Osteoblast (primary cell): Measurements from ENCODE around the gene MAGEB1. TPM values are rescaled to one million over a fixed set of nuclear protein-coding genes. Genes with fewer than 3 reads are reported as not detected.

Experiments
- DNase-seq: peaks from one replicate; pipeline ENCODE4 v3.0.0; 2011; ENCODE audit warnings: low spot score, mixed read lengths; ENCODE audit not compliant: insufficient read length; ENCODE audit errors: missing footprints
- H2AFZ ChIP-seq: 2 replicates; pipeline ENCODE4 v1.6.0; 2011; ENCODE audit warnings: mild to moderate bottlenecking, low read length
- H3K27ac ChIP-seq: 2 replicates; pipeline ENCODE4 v1.5.1; 2011; ENCODE audit warnings: mild to moderate bottlenecking, low read depth, low read length, moderate library complexity
- H3K27me3 ChIP-seq: 2 replicates; pipeline ENCODE4 v1.6.0; 2012; ENCODE audit warnings: mild to moderate bottlenecking, control low read depth, inconsistent platforms, low read length, moderate library complexity; ENCODE audit not compliant: insufficient read depth
- H3K36me3 ChIP-seq: 2 replicates; pipeline ENCODE4 v1.5.1; 2011; ENCODE audit warnings: mild to moderate bottlenecking, low read length, control low read depth, moderate library complexity; ENCODE audit not compliant: insufficient read depth
- H3K4me1 ChIP-seq: 2 replicates; pipeline ENCODE4 v1.5.1; 2011; ENCODE audit warnings: mild to moderate bottlenecking, low read length, control low read depth, moderate library complexity; ENCODE audit not compliant: insufficient read depth
- H3K4me2 ChIP-seq: 2 replicates; pipeline ENCODE4 v1.6.0; 2011; ENCODE audit warnings: mild to moderate bottlenecking, low read length; ENCODE audit not compliant: insufficient read depth
- H3K4me3 ChIP-seq: fragments of 200-600 bp; sonication (generic); 3 replicates; pipeline ENCODE4 v1.5.1; 2012; ENCODE audit warnings: mild to moderate bottlenecking, low read length, inconsistent platforms; ENCODE audit not compliant: insufficient read depth
- H3K79me2 ChIP-seq: 2 replicates; pipeline ENCODE4 v1.6.0; 2012; ENCODE audit warnings: mild to moderate bottlenecking, low read length, control low read depth, inconsistent platforms; ENCODE audit not compliant: insufficient read depth
- H3K9me3 ChIP-seq: 2 replicates; pipeline ENCODE4 v1.5.1; 2011; ENCODE audit warnings: low read depth, low read length, control low read depth
- H4K20me1 ChIP-seq: 2 replicates; pipeline ENCODE4 v1.6.0; 2012; ENCODE audit warnings: mild to moderate bottlenecking, low read length, control low read depth; ENCODE audit not compliant: insufficient read depth
- total RNA-seq: library from RNA; depleted of rRNA; stranded (reverse); fragments of >200 nt; gene quantifications from 2 replicates; pipeline ENCODE4 v1.2.3, GENCODE V29; 2012
- TF ChIP-seq, protein P1 (sequence below): IDR thresholded peaks from 2 replicates; pipeline ENCODE4 v1.5.1; 2011; ENCODE audit warnings: mild to moderate bottlenecking, low read depth, low read length, moderate library complexity; ENCODE audit errors: extremely low read depth

Gene MAGEB1
- total RNA-seq, 1 donor, result not detected

DNA sequence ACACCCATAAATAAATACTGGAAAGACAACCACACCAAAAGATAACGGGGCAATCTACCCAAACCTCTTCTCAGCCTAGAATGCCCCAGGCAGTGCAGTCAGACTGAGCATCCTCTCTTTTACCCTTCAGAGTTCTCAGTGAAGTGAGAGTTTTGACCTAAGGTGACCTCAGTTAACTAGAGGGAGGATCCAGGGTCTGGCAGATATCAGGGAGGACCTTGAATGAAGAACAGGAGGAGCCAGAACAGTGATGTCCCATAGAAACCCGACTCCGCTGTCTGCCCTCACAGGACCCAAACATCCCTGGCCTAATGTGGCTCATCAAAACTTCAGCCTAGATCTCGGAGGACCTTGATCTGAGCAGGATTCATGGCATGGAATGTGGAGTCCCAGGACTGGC is 16.6 kb upstream of the MAGEB1 start, which contains the start of gene MAGEB3:
MAGEB3 (plus strand) TSS at position 263 of the 400 bp plus-strand sequence. CDS start 5,268 bp downstream, outside the sequence.
- Histone ChIP-seq H3K27ac (no peak within 1 kb of the TSS), H3K4me1 (no peaks in the 10 kb centered on the region), H3K79me2 (no peaks in the 10 kb centered on the region), H2AFZ (no peak within 1 kb of the TSS), H3K36me3 (no peaks in the 10 kb centered on the region), H3K27me3 (no peaks in the 10 kb centered on the region), H3K4me3 (no peak within 1 kb of the TSS), H3K9me3 (no peaks in the 10 kb centered on the region), H3K4me2 (no peak within 1 kb of the TSS), H4K20me1 (no peaks in the 10 kb centered on the region)
- no peak for DNase-seq
- TF ChIP-seq, protein P1, sequence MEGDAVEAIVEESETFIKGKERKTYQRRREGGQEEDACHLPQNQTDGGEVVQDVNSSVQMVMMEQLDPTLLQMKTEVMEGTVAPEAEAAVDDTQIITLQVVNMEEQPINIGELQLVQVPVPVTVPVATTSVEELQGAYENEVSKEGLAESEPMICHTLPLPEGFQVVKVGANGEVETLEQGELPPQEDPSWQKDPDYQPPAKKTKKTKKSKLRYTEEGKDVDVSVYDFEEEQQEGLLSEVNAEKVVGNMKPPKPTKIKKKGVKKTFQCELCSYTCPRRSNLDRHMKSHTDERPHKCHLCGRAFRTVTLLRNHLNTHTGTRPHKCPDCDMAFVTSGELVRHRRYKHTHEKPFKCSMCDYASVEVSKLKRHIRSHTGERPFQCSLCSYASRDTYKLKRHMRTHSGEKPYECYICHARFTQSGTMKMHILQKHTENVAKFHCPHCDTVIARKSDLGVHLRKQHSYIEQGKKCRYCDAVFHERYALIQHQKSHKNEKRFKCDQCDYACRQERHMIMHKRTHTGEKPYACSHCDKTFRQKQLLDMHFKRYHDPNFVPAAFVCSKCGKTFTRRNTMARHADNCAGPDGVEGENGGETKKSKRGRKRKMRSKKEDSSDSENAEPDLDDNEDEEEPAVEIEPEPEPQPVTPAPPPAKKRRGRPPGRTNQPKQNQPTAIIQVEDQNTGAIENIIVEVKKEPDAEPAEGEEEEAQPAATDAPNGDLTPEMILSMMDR, result no peak

GRCh38 chrX:30241724-30242415 is 5.1 kb upstream of the MAGEB1 start, which contains the start of gene MAGEB4:
Gene MAGEB4, plus strand, starts transcription at chrX:30242000. Its CDS starts 136 bp downstream, at chrX:30242136.
- Histone ChIP-seq H3K79me2 (no peaks in the 10 kb centered on the region), H3K27ac (no peak within 1 kb of the TSS), H3K4me3 (no peak within 1 kb of the TSS), H3K9me3 (no peaks in the 10 kb centered on the region), H2AFZ (no peak within 1 kb of the TSS), H3K4me1 (no peaks in the 10 kb centered on the region), H3K36me3 (no peaks in the 10 kb centered on the region), H3K27me3 (no peaks in the 10 kb centered on the region), H4K20me1 (no peaks in the 10 kb centered on the region), H3K4me2 (no peak within 1 kb of the TSS)
- TF ChIP-seq, protein P1, result no peak
- no peak for DNase-seq

GRCh38 chrX:30248854-30249253 is 1.9 kb downstream of the MAGEB1 start:
- Histone ChIP-seq H3K79me2 (no peaks in the 10 kb centered on the region), H3K36me3 (no peaks in the 10 kb centered on the region), H4K20me1 (no peaks in the 10 kb centered on the region), H3K4me2 (no peak overlapping the region), H3K9me3 (no peaks in the 10 kb centered on the region), H2AFZ (no peak overlapping the region), H3K27ac (no peak overlapping the region), H3K4me3 (no peak overlapping the region), H3K27me3 (no peaks in the 10 kb centered on the region), H3K4me1 (no peaks in the 10 kb centered on the region)
- no peak for DNase-seq
- TF ChIP-seq, protein P1, result no peak

- H3K27me3 ChIP-seq, result no peaks in the 10 kb centered on the region
- H3K27ac ChIP-seq, result no peak overlapping the region
- TF ChIP-seq, protein P1, result no peak
- H3K4me1 ChIP-seq, result no peaks in the 10 kb centered on the region
- DNase-seq, result no peak
- H3K9me3 ChIP-seq, result no peaks in the 10 kb centered on the region
- no peaks in the 10 kb centered on the region for H3K79me2 ChIP-seq
- no peaks in the 10 kb centered on the region for H4K20me1 ChIP-seq
- no peak overlapping the region for H2AFZ ChIP-seq
- H3K4me2 ChIP-seq, result no peak overlapping the region
- H3K4me3 ChIP-seq, result no peak overlapping the region
- H3K36me3 ChIP-seq, result no peaks in the 10 kb centered on the region
Observed at GRCh38 chrX:30253257-30253656, 6.3 kb downstream of the MAGEB1 start.
